GM12878 (cell line): ENCODE measurements around the gene SLC13A2. TPM values are rescaled to one million over a fixed set of nuclear protein-coding genes. Genes with fewer than 3 reads are reported as not detected.

Experiments
- ATAC-seq: fragments of 200-7000 bp; cut with Tn5 transposase; 3 replicates; pipeline ENCODE4 v1.9.1; 2020; ENCODE audit warnings: mild to moderate bottlenecking, moderate library complexity
- BruUV-seq: library from RNA; stranded (reverse); fragments of 400-500 nt; replicated peaks from 2 replicates; lab custom pipeline; 2021; lab: Mats Ljungman, UMichigan
- CTCF ChIA-PET: fragments of 300-600 bp; sonication (Branson Sonifier 250); formaldehyde crosslinking; extraction: SDS; loops from one replicate; lab custom pipeline; 2021; ENCODE audit warnings: inconsistent platforms; lab: Yijun Ruan, JAX
- POLR2A ChIA-PET: fragments of 350-600 bp; formaldehyde crosslinking; extraction: SDS; loops from one replicate; lab custom pipeline; 2021; ENCODE audit warnings: inconsistent platforms; lab: Charles Lee
- RAD21 ChIA-PET: fragments of 300-600 bp; sonication (Branson Sonifier 250); formaldehyde crosslinking; loops from one replicate; lab custom pipeline; 2023; ENCODE audit warnings: antibody characterized with exemption; ENCODE audit not compliant: unreplicated experiment; lab: Charles Lee
- SMC1A ChIA-PET: fragments of 300-600 bp; sonication (Branson Sonifier 250); formaldehyde crosslinking; loops from one replicate; lab custom pipeline; 2023; ENCODE audit not compliant: unreplicated experiment, uncharacterized antibody; lab: Charles Lee
- DNase-seq: peaks from one replicate; pipeline ENCODE4 v3.0.0-alpha.2; 2011; ENCODE audit warnings: low read depth, low spot score
- FAIRE-seq: peaks from 3 replicates; lab custom pipeline; 2011; peaks lifted over from hg19 to GRCh38; lab: Jason Lieb, UNC
- H2AFZ ChIP-seq: 2 replicates; pipeline ENCODE4 v1.6.0; 2011; ENCODE audit warnings: low read depth, low read length, control low read depth; ENCODE audit not compliant: control insufficient read depth
- H3K27ac ChIP-seq: 2 replicates; pipeline ENCODE4 v1.5.1; 2011; ENCODE audit warnings: control low read depth; ENCODE audit not compliant: control insufficient read depth, insufficient read depth
- H3K27me3 ChIP-seq, 2 experiments: replicated peaks in 1 of 2; 2 replicates each; pipeline versions ENCODE4 v1.6.0 to v1.6.1; 2011; ENCODE audit warnings: low read length in 1 of 2; ENCODE audit not compliant: control insufficient read depth in 2 of 2, insufficient read depth in 2 of 2
- H3K36me3 ChIP-seq, 2 experiments: 2 replicates each; pipeline ENCODE4 v1.5.1; 2011; ENCODE audit warnings: low read length in 1 of 2; ENCODE audit not compliant: control insufficient read depth in 2 of 2, insufficient read depth in 2 of 2
- H3K4me1 ChIP-seq: 2 replicates; pipeline ENCODE4 v1.6.1; 2011; ENCODE audit warnings: mild to moderate bottlenecking, low read length, moderate library complexity, mixed read lengths; ENCODE audit not compliant: control insufficient read depth, insufficient read depth
- H3K4me2 ChIP-seq: 2 replicates; pipeline ENCODE4 v1.6.0; 2011; ENCODE audit warnings: control low read depth; ENCODE audit not compliant: control insufficient read depth, insufficient read depth
- H3K4me3 ChIP-seq: fragments of 200-600 bp; sonication (generic); 2 replicates; pipeline ENCODE4 v1.5.1; 2016
- H3K79me2 ChIP-seq: 2 replicates; pipeline ENCODE4 v1.6.0; 2011; ENCODE audit warnings: low read length; ENCODE audit not compliant: control insufficient read depth, insufficient read depth
- H3K9ac ChIP-seq: 2 replicates; pipeline ENCODE4 v1.8.0; 2011; ENCODE audit warnings: low read length, control low read depth, mixed read lengths; ENCODE audit not compliant: control insufficient read depth, insufficient read depth
- H3K9me3 ChIP-seq: replicated peaks from 3 replicates; pipeline ENCODE4 v1.5.1; 2011; ENCODE audit warnings: mild to moderate bottlenecking, low read length; ENCODE audit not compliant: control insufficient read depth, insufficient read depth
- H4K20me1 ChIP-seq: 2 replicates; pipeline ENCODE4 v1.6.0; 2011; ENCODE audit not compliant: control insufficient read depth, insufficient read depth
- ASH2L ChIP-seq: fragments of 300-600, 200-600 bp; sonication (generic); IDR thresholded peaks from 2 replicates; pipeline ENCODE4 v1.6.1; 2017; ENCODE audit warnings: low read depth, mild to moderate bottlenecking, borderline replicate concordance
- ATF7 ChIP-seq: fragments of 450-650 bp; IDR thresholded peaks from 2 replicates; pipeline ENCODE4 v1.6.1; 2016; ENCODE audit warnings: low read depth, mild to moderate bottlenecking
- BHLHE40 ChIP-seq, 2 experiments: fragments of 450-650 bp in 1 of 2; IDR thresholded peaks; 2 replicates each; pipeline ENCODE4 v1.6.1; 2011 to 2017; ENCODE audit warnings: low read depth in 2 of 2, borderline replicate concordance in 1 of 2, improper control_type of control experiment in 1 of 2, low read length in 1 of 2, mild to moderate bottlenecking in 1 of 2
- E2F4 ChIP-seq: IDR thresholded peaks from 2 replicates; pipeline ENCODE4 v1.6.1; 2012; ENCODE audit warnings: low read depth, low read length, improper control_type of control experiment
- FOS ChIP-seq: IDR thresholded peaks from 3 replicates; pipeline ENCODE4 v1.6.1; 2011; ENCODE audit warnings: borderline replicate concordance; ENCODE audit not compliant: insufficient read length; ENCODE audit errors: extremely low read depth
- GABPA ChIP-seq: IDR thresholded peaks from 2 replicates; pipeline ENCODE4 v1.6.1; 2014; ENCODE audit warnings: antibody characterized with exemption, low read depth, mild to moderate bottlenecking, inconsistent platforms
- IRF4 ChIP-seq: IDR thresholded peaks from 2 replicates; pipeline ENCODE4 v1.6.1; 2011; ENCODE audit warnings: low read depth, low read length
- LARP7 ChIP-seq: fragments of 450-650 bp; IDR thresholded peaks from 2 replicates; pipeline ENCODE4 v1.6.1; 2017; ENCODE audit warnings: mild to moderate bottlenecking
- MYB ChIP-seq: fragments of 150-350 bp; IDR thresholded peaks from 2 replicates; pipeline ENCODE4 v1.6.1; 2014; ENCODE audit warnings: mild to moderate bottlenecking, low read depth, low read length, borderline replicate concordance
- NFXL1 ChIP-seq: fragments of 450-650 bp; IDR thresholded peaks from 2 replicates; pipeline ENCODE4 v1.6.1; 2017; ENCODE audit warnings: antibody characterized with exemption, mild to moderate bottlenecking, borderline replicate concordance
- NFYB ChIP-seq: IDR thresholded peaks from 2 replicates; pipeline ENCODE4 v1.6.1; 2011; ENCODE audit warnings: low read depth, mild to moderate bottlenecking, low read length, improper control_type of control experiment, moderate library complexity; ENCODE audit not compliant: insufficient read depth
- PAX8 ChIP-seq: fragments of 450-650 bp; IDR thresholded peaks from 2 replicates; pipeline ENCODE4 v1.6.1; 2017; ENCODE audit warnings: mild to moderate bottlenecking, moderate library complexity
- POLR2A ChIP-seq: IDR thresholded peaks from 2 replicates; pipeline ENCODE4 v1.6.1; 2011; ENCODE audit warnings: low read depth, mild to moderate bottlenecking, low read length
- POU2F2 ChIP-seq: IDR thresholded peaks from 3 replicates; pipeline ENCODE4 v1.6.1; 2011; ENCODE audit warnings: low read depth, mild to moderate bottlenecking, low read length, borderline replicate concordance
- RAD21 ChIP-seq: IDR thresholded peaks from 2 replicates; pipeline ENCODE4 v1.6.1; 2011; ENCODE audit warnings: mild to moderate bottlenecking, low read depth, low read length, moderate library complexity; ENCODE audit not compliant: insufficient read depth
- RELA ChIP-seq: fragments of 450-650 bp; IDR thresholded peaks from 2 replicates; pipeline ENCODE4 v1.8.0; 2014; ENCODE audit warnings: borderline replicate concordance; ENCODE audit not compliant: partially characterized antibody
- SUPT20H ChIP-seq: IDR thresholded peaks from 2 replicates; pipeline ENCODE4 v1.6.1; 2011; ENCODE audit warnings: low read depth, mild to moderate bottlenecking, low read length, moderate library complexity, borderline replicate concordance; ENCODE audit not compliant: control insufficient read depth
- SUZ12 ChIP-seq: fragments of 200-600 bp; sonication (generic); IDR thresholded peaks from one replicate; pipeline ENCODE4 v1.6.1; 2018; ENCODE audit warnings: antibody characterized with exemption, mild to moderate bottlenecking; ENCODE audit not compliant: unreplicated experiment
- TCF3 ChIP-seq: IDR thresholded peaks from 2 replicates; pipeline ENCODE4 v1.6.1; 2012; ENCODE audit warnings: low read depth, mild to moderate bottlenecking, low read length, borderline replicate concordance; ENCODE audit not compliant: insufficient read depth
- YY1 ChIP-seq: IDR thresholded peaks from 2 replicates; pipeline ENCODE4 v1.6.1; 2011; ENCODE audit warnings: low read depth, mild to moderate bottlenecking, low read length
- ZNF207 ChIP-seq: fragments of 450-650 bp; IDR thresholded peaks from 2 replicates; pipeline ENCODE4 v1.6.1; 2014; ENCODE audit warnings: antibody characterized with exemption, mild to moderate bottlenecking, borderline replicate concordance
- WGBS: methylation state at CpG from one replicate; pipeline ENCODE4 v1.1.6; 2016; ENCODE audit warnings: low lambda C conversion rate; ENCODE audit not compliant: insufficient replicate concordance, insufficient coverage; ENCODE audit errors: missing lambda C conversion rate; 5-methylcytosine and 5-hydroxymethylcytosine counted together
- in situ Hi-C: fragments of 300-500 bp; cut with MboI; formaldehyde crosslinking; loops from 9 replicates; pipeline ENCODE4 v1.14.3; 2018; ENCODE audit warnings: mixed read lengths
- intact Hi-C: fragments of 100-400 bp; cut with micrococcal nuclease; formaldehyde crosslinking; loops from one replicate; pipeline ENCODE4 v1.14.2; 2022; ENCODE audit not compliant: unreplicated experiment
- polyA plus RNA-seq, 11 experiments: library from polyadenylated mRNA; depleted of rRNA in 4 of 11; unstranded in 6 of 11; stranded (reverse) in 5 of 11; fragments of >200 nt; fragmentation: Nextera tagmentation in 4 of 11; fragmentation: Illumina TruSeq in 1 of 11; extraction: Ambion mirVana in 4 of 11; extraction: Trizol in 1 of 11; gene quantifications; 1 replicate in 1 of 11; 2 replicates in 10 of 11; pipeline versions ENCODE4 v1.2.1 to v1.2.3, GENCODE V29; 2011 to 2016; ENCODE audit warnings: inconsistent platforms in 2 of 11, missing spikeins in 2 of 11, low read depth in 1 of 11
- total RNA-seq, 4 experiments: library from RNA; depleted of rRNA in 3 of 4; stranded (reverse); fragments of >200 nt in 3 of 4; fragmentation: Illumina TruSeq in 1 of 4; extraction: Trizol in 1 of 4; gene quantifications; 2 replicates each; pipeline versions ENCODE4 v1.2.1 to v1.2.3, GENCODE V29; 2013 to 2021

Gene SLC13A2
- total and polyA plus RNA-seq, 10 of the 15 experiments (the other 5 are each of a cell fraction or from before 2014, with no cell fraction given) = 0.03 to 0.13 (median 0.05) TPM; not detected in 6

DNA sequence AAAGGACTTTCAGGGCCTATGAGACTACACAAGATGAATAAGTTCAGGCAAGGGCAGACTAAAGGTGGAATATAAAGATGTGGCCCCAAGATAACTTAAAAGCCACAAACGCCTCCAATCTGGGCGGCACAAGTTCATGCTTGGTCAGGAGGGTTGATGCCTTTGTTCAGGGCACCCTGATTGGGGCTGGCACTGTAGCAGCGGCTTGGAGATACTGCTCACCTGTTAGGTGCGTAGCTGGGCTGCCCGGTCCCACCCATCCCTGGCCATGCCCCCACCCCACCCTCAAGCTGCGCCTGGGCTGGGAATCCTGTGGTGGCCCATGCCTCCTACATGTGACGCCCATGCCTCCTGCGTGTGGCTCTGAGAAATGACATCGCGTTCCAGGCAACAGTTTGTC lies 12.5 kb upstream of the SLC13A2 start:
- POLR2A ChIA-PET = no interaction called here
- no TSS peak for BruUV-seq
- no peaks in the 10 kb centered on the region for H3K79me2 ChIP-seq
- SMC1A ChIA-PET = no interaction called here
- H3K4me2 ChIP-seq = no peak overlapping the region
- no peaks in the 10 kb centered on the region for H3K27me3 ChIP-seq
- H3K27ac ChIP-seq = no peak overlapping the region
- FAIRE-seq (no peak), DNase-seq (no peak)
- H4K20me1 ChIP-seq = no peaks in the 10 kb centered on the region
- H3K36me3 ChIP-seq = no peaks in the 10 kb centered on the region
- WGBS = 72% methylated on average over 8 of the region's 10 CpGs
- CTCF ChIA-PET = no interaction called here
- H3K4me3 ChIP-seq = no peak overlapping the region
- H3K9me3 ChIP-seq = no peaks in the 10 kb centered on the region
- in situ Hi-C loops = no loop called here
- H3K9ac ChIP-seq = no peak overlapping the region
- no peak overlapping the region for H2AFZ ChIP-seq
- RAD21 ChIA-PET = no interaction called here
- H3K4me1 ChIP-seq = no peaks in the 10 kb centered on the region
- no peak for TF ChIP-seq MYB
- TF ChIP-seq LARP7 = no peak
- no peak for TF ChIP-seq RELA
- no peak for TF ChIP-seq RAD21
- TF ChIP-seq ATF7 = no peak
- no peak for TF ChIP-seq FOS
- no peak for TF ChIP-seq POLR2A
- TF ChIP-seq SUZ12 = no peak
- no peak for TF ChIP-seq BHLHE40 (IDR thresholded peaks at IDR 0.05; ENCODE audit: borderline replicate concordance in 1 of 2, low read depth in 2 of 2, low read length in 1 of 2)
- no peak for TF ChIP-seq YY1
- TF ChIP-seq, all 136 proteins: peak for 0
- intact Hi-C loops = no loop called here
- no peak for ATAC-seq

GRCh38 chr17:28466001-28466400 lies 7.4 kb upstream of the SLC13A2 start:
- peaks cover 29% of the 10 kb centered on the region for H3K4me1 ChIP-seq
- no peaks in the 10 kb centered on the region for H3K79me2 ChIP-seq
- no peaks in the 10 kb centered on the region for H3K9me3 ChIP-seq
- RAD21 ChIA-PET = no interaction called here
- 69% methylated on average over 9 of the region's 9 CpGs for WGBS
- H2AFZ ChIP-seq = no peak overlapping the region
- no peaks in the 10 kb centered on the region for H3K27me3 ChIP-seq
- 0 out of 2 replicates have a peak, but pooled peaks cover 3% of the 10 kb centered on the region for H4K20me1 ChIP-seq
- FAIRE-seq (no peak), ATAC-seq (no peak), DNase-seq (no peak)
- POLR2A ChIA-PET = no interaction called here
- H3K36me3 ChIP-seq = no peaks in the 10 kb centered on the region
- intact Hi-C loops (no loop called here), in situ Hi-C loops (no loop called here)
- CTCF ChIA-PET = no interaction called here
- no peak overlapping the region for H3K4me2 ChIP-seq
- BruUV-seq = no TSS peak
- H3K27ac ChIP-seq = no peak overlapping the region
- H3K4me3 ChIP-seq = no peak overlapping the region
- SMC1A ChIA-PET = no interaction called here
- H3K9ac ChIP-seq = no peak overlapping the region
- TF ChIP-seq PAX8 = no peak
- TF ChIP-seq IRF4 = no peak
- TF ChIP-seq ASH2L = no peak
- no peak for TF ChIP-seq SUPT20H
- no peak for TF ChIP-seq GABPA
- TF ChIP-seq NFYB = no peak
- no peak for TF ChIP-seq E2F4
- no peak for TF ChIP-seq NFXL1
- TF ChIP-seq TCF3 = no peak
- TF ChIP-seq POU2F2 = no peak
- no peak for TF ChIP-seq ZNF207
